A549 treated with GW870086 at 1 μM for 4 hours (cell line): ENCODE measurements around the gene FARP1. TPM values are rescaled to one million over a fixed set of nuclear protein-coding genes. Genes with fewer than 3 reads are reported as not detected.

ENCODE experiments used
- total RNA-seq: library from RNA; stranded (reverse); fragments of 200-300 nt; extraction: Qiagen RNA extraction; gene quantifications from 5 replicates; pipeline ENCODE4 v1.2.3, GENCODE V29; 2022; ENCODE audit warnings: low read depth

The FARP1 gene
- 9.0 to 14.8 TPM (median 11.5 TPM) in 5 replicates for total RNA-seq

DNA sequence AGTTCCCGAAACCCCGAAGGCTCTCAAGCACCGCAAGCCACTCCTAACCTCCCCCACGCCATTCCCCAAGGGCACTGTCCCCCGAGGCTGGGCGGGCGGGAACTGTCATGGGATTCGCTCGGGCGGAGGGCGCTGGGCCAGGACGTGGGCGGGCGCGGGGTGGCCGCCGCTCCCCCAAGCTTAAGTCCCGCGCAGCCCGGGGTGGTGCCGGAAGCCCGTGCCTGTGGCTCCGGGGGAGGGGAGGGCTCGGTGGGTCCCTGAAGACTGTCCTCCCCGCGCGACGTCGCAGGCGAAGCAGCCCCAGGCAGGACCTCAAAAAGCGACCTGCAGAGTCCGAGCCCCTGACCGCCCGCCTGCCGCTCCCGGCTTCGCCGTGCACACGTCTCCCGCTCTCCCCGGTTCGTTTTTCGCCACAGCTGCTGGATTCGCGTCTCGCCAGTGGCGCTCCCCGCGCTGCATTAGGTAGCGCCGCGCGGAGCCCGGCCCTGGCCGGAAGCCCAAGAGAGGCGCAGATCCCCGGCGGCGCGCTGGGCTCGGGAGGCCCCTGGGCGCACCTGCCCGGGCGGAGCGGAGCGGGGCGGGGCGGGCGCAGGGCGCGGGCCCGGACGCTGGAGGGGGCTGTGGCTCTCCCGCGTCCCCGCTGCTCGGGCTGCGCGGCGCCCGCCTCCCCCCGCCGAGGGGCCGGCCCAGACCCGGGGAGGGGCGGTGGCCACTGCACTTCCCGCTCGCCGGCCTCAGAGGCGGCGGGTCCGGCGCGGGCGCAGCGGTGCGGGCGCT lies at the start of gene FARP1:
Gene FARP1, plus strand, starts transcription at position 715 of the 777 bp plus-strand sequence. CDS start 70,149 bp downstream, outside the sequence.

GRCh38 chr13:98176777-98177608 lies 34.1 kb downstream of the FARP1 start, which contains the start of gene RNF113B:
TSS of gene RNF113B (minus strand) at chr13:98177269. CDS start at chr13:98177236, 33 bp downstream.

Other genes with a start within 250 kb of the FARP1 start
- gene IPO5, start 189.4 kb upstream of the FARP1 start, total RNA-seq: 65.3 to 90.1 TPM (median 81.9 TPM) in 5 replicates
- not detected in 5 replicates for gene RNF113B, start 34.2 kb downstream of the FARP1 start, total RNA-seq